Measurements from ENCODE around the gene HAVCR1.
A peak's percentile ranks its signal among the peaks of the same experiment; 100 is the strongest.

The HAVCR1 gene

GRCh38 chr5:157059093-157059539 is at the start of gene HAVCR1:
HAVCR1 (minus strand) TSS chr5:157059116; CDS start chr5:157057943, 1,173 bp downstream.
- H3K9me3 Mint-ChIP-seq, result no peaks in the 10 kb centered on the region
- H3K36me3 Mint-ChIP-seq (ENCODE audit: low read depth), result no peaks in the 10 kb centered on the region
- no peaks in the 10 kb centered on the region for H3K27me3 Mint-ChIP-seq (ENCODE audit: low read depth)
- no peak within 1 kb of the TSS for H3K4me3 Mint-ChIP-seq
- H3K27ac Mint-ChIP-seq, result peak within 1 kb of the TSS; percentile 77 to 94 (median 89)
- no peak for TF ChIP-seq CTCF (IDR thresholded peaks at IDR 0.05; ENCODE audit: unreplicated experiment in 3 of 3)
- H3K4me1 Mint-ChIP-seq, result peaks cover 6% of the 10 kb centered on the region

GRCh38 chr5:157107508-157107907 is 48.6 kb upstream of the HAVCR1 start:
- TF ChIP-seq CTCF (IDR thresholded peaks at IDR 0.05; ENCODE audit: unreplicated experiment in 3 of 3), result no peak
- Mint-ChIP-seq H3K27ac (no peak overlapping the region), H3K27me3 (ENCODE audit: low read depth) (no peaks in the 10 kb centered on the region), H3K9me3 (no peaks in the 10 kb centered on the region), H3K4me1 (peaks cover 5% of the 10 kb centered on the region), H3K4me3 (no peak overlapping the region), H3K36me3 (ENCODE audit: low read depth) (no peaks in the 10 kb centered on the region)

- TF ChIP-seq CTCF (IDR thresholded peaks at IDR 0.05; ENCODE audit: unreplicated experiment in 3 of 3), result no peak
- H3K36me3 Mint-ChIP-seq (ENCODE audit: low read depth), result no peaks in the 10 kb centered on the region
- H3K9me3 Mint-ChIP-seq, result no peaks in the 10 kb centered on the region
- H3K27ac Mint-ChIP-seq, result no peak overlapping the region
- H3K4me1 Mint-ChIP-seq, result peaks cover 5% of the 10 kb centered on the region
- H3K4me3 Mint-ChIP-seq, result no peak overlapping the region
- H3K27me3 Mint-ChIP-seq (ENCODE audit: low read depth), result no peaks in the 10 kb centered on the region
Observed at GRCh38 chr5:157106630-157107461, 47.9 kb upstream of the HAVCR1 start.

- H3K27ac Mint-ChIP-seq, result no peak overlapping the region
- no peaks in the 10 kb centered on the region for H3K9me3 Mint-ChIP-seq
- peaks cover 5% of the 10 kb centered on the region for H3K4me1 Mint-ChIP-seq
- H3K27me3 Mint-ChIP-seq (ENCODE audit: low read depth), result no peaks in the 10 kb centered on the region
- no peak for TF ChIP-seq CTCF (IDR thresholded peaks at IDR 0.05; ENCODE audit: unreplicated experiment in 3 of 3)
- H3K4me3 Mint-ChIP-seq, result no peak overlapping the region
- H3K36me3 Mint-ChIP-seq (ENCODE audit: low read depth), result no peaks in the 10 kb centered on the region
Observed at GRCh38 chr5:157100140-157100679, 41.3 kb upstream of the HAVCR1 start.

- no peak for TF ChIP-seq CTCF (IDR thresholded peaks at IDR 0.05; ENCODE audit: unreplicated experiment in 3 of 3)
- H3K9me3 Mint-ChIP-seq, result no peaks in the 10 kb centered on the region
- peak overlapping the region in 1 of 3 experiments; percentile 24 for H3K27ac Mint-ChIP-seq
- H3K36me3 Mint-ChIP-seq (ENCODE audit: low read depth), result no peaks in the 10 kb centered on the region
- H3K4me3 Mint-ChIP-seq, result no peak overlapping the region
- no peaks in the 10 kb centered on the region for H3K4me1 Mint-ChIP-seq
- H3K27me3 Mint-ChIP-seq (ENCODE audit: low read depth), result no peaks in the 10 kb centered on the region
Observed at GRCh38 chr5:157088342-157088990, 29.6 kb upstream of the HAVCR1 start.

Measured in nephron (organoid).